SJSA1 (cell line): ENCODE measurements around the gene ZNF514. TPM values are rescaled to one million over a fixed set of nuclear protein-coding genes. Genes with fewer than 3 reads are reported as not detected.
"Not testable (repeated sequence)": the region's sequence is repeated elsewhere in the genome, so short reads cannot be mapped to it uniquely, and the experiment has no call there.

Source experiments
- DNase-seq, 2 experiments: peaks; one replicate each; pipeline ENCODE4 v3.0.0-alpha.2; 2015 to 2020; ENCODE audit warnings: low spot score in 2 of 2, low read depth in 1 of 2
- H3K27ac ChIP-seq: fragments of 250-450 bp; sonication (Bioruptor Pico); 2 replicates; pipeline ENCODE4 v1.5.1; 2020; ENCODE audit warnings: mild to moderate bottlenecking, moderate library complexity
- H3K27me3 ChIP-seq: fragments of 250-450 bp; sonication (Bioruptor Pico); replicated peaks from 2 replicates; pipeline ENCODE4 v1.5.1; 2020; ENCODE audit warnings: mild to moderate bottlenecking, moderate library complexity
- H3K36me3 ChIP-seq: fragments of 250-450 bp; sonication (Bioruptor Pico); 2 replicates; pipeline ENCODE4 v1.5.1; 2020; ENCODE audit warnings: mild to moderate bottlenecking
- H3K4me1 ChIP-seq: fragments of 250-450 bp; sonication (Bioruptor Pico); replicated peaks from 2 replicates; pipeline ENCODE4 v1.6.1; 2021; ENCODE audit warnings: mild to moderate bottlenecking
- H3K4me3 ChIP-seq: fragments of 250-450 bp; sonication (Bioruptor Pico); 2 replicates; pipeline ENCODE4 v1.5.1; 2020; ENCODE audit warnings: mild to moderate bottlenecking
- H3K9me3 ChIP-seq: fragments of 250-450 bp; sonication (Bioruptor Pico); replicated peaks from 2 replicates; pipeline ENCODE4 v1.5.1; 2020; ENCODE audit warnings: mild to moderate bottlenecking
- total RNA-seq: library from RNA; depleted of rRNA; stranded (reverse); fragments of >200 nt; shearing (Covaris generic); gene quantifications from 2 replicates; pipeline ENCODE4 v1.2.3, GENCODE V29; 2014; rRNA removed

ZNF514 gene
- total RNA-seq: 8.2 and 8.9 TPM in 2 replicates

DNA sequence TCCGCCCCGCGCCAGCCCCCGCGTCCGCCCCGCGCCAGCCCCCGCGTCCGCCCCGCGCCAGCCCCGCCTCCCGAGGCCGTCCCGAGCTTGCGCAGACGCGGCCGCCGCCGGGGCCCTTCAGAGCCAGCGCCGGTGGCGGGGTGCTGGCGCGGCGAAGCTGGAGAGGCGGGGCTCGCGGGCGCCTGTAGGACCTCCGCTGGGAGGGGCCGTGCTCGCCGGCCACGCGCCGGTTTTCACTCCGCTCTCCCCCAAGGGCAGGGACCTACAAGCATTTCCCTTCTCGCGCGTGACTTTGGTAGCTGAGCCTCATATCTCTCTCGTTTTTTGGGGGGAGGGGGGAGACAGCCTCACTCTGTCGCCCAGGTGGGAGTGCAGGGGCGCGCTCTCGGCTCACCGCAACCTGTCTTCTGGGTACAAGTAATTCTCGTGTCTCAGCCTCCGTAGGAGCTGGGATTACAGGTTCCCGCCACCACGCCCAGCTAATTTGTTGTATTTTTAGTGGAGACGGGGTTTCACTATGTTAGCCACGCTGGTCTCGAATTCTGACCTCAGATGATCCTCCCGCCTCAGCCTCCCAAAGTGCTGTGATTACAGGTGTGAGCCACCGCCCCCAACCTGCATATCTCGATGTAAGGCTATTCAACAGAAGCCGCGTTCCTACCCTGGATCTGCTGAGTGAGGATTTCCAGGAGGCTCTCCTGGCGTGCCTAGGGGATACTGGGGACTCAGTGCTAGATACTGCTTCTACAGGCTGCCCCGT is at the start of gene ZNF514:
Gene ZNF514 (minus strand): TSS at position 159 of the 760 bp plus-strand sequence. CDS start 6,595 bp downstream, outside the sequence.
- no peaks in the 10 kb centered on the region for H3K27me3 ChIP-seq
- H3K27ac ChIP-seq: peak within 1 kb of the TSS; percentile 28; the same call in 1 of the 2 replicates
- peaks cover 31% of the 10 kb centered on the region for H3K36me3 ChIP-seq
- 0 out of 2 replicates have a peak, but pooled peaks cover 2% of the 10 kb centered on the region for H3K9me3 ChIP-seq
- H3K4me3 ChIP-seq: peak within 1 kb of the TSS; percentile 67
- DNase-seq: peak; percentile 43 to 75
- peaks cover 13% of the 10 kb centered on the region for H3K4me1 ChIP-seq

GRCh38 chr2:95208106-95208505 is 48.5 kb upstream of the ZNF514 start:
- Histone ChIP-seq H3K36me3 (no peaks in the 10 kb centered on the region), H3K27ac (no peak overlapping the region), H3K27me3 (no peaks in the 10 kb centered on the region), H3K4me3 (no peak overlapping the region), H3K9me3 (peaks cover 15% of the 10 kb centered on the region), H3K4me1 (peaks cover 5% of the 10 kb centered on the region; the same call in 1 of the 2 replicates)
- no peak for DNase-seq

DNA sequence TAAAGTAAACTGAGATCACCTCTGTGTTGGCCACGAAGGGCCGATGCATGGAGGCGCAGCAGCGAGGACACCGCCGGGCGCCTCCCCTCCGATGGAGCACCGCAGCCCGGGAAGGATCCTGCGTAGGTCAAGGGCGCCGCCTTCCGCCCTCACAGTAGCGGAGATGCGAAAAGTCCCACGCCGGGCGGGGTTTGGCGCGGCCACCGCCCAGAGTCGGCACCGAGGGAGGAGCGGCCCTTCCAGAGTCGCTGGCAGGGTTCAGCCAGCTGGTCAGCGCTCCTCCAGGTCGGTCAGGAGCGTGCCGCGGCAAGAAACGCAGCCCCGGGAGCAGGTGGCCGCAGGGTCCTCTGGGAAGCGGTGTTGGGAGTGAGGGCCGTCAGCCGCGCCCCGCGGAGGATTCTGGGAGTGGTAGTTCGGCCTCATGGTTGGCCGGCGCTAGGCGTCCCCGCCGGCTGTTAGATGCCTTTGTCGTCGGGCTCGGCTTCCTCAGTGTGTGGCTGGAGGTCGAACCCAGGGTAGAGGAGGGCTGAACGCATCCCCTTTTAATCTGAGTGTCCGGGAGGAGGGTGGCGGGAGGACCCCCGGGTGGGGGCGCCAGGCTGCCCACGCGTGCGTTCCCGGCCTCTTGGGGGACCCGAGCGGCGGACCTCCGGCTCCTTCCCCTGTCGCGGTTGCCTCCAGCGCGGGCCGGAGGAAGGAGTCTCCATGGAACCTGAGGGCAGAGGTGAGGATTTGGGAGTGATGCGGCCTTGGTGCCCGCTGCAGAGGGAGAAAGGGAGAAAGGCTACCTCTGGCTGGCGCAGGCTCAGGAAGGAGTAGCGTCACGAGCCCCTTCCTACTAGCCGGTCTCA is 47.7 kb upstream of the ZNF514 start, which contains the start of gene ZNF892:
Gene ZNF892 (plus strand): TSS at position 411 of the 851 bp plus-strand sequence. CDS start 295 bp downstream, at position 706.
- Histone ChIP-seq H3K4me3 (peak within 1 kb of the TSS; percentile 47), H3K36me3 (no peaks in the 10 kb centered on the region), H3K27me3 (no peaks in the 10 kb centered on the region), H3K4me1 (peaks cover 5% of the 10 kb centered on the region; the same call in 1 of the 2 replicates), H3K9me3 (peaks cover 9% of the 10 kb centered on the region; the same call in 1 of the 2 replicates), H3K27ac (no peak within 1 kb of the TSS)
- DNase-seq: peak; percentile 75 to 83

DNA sequence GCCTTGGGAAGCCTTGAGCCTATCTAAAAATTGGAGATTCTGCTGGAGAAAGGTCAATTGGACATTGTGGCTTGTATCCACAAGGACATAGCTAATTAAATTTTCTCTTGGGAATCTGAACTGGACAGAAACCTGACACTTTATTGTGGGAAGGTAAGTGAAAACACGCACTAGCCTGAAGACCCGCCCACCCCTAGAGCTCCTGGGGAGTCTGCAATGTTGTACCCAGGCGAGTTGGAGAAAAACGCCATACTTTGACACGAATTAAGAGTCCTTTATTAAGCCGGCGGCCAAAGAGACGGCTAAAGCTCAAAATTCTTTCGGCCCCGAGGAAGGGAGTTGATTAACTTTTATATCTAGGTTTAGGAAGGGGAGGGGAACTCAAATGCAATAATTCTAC is 46.4 kb upstream of the ZNF514 start:
- no peak for DNase-seq
- H3K4me1 ChIP-seq: peaks cover 5% of the 10 kb centered on the region; the same call in 1 of the 2 replicates
- H3K4me3 ChIP-seq: no peak overlapping the region
- no peaks in the 10 kb centered on the region for H3K36me3 ChIP-seq
- H3K27me3 ChIP-seq: no peaks in the 10 kb centered on the region
- H3K27ac ChIP-seq: no peak overlapping the region
- 0 out of 2 replicates have a peak, but pooled peaks cover 2% of the 10 kb centered on the region for H3K9me3 ChIP-seq

DNA sequence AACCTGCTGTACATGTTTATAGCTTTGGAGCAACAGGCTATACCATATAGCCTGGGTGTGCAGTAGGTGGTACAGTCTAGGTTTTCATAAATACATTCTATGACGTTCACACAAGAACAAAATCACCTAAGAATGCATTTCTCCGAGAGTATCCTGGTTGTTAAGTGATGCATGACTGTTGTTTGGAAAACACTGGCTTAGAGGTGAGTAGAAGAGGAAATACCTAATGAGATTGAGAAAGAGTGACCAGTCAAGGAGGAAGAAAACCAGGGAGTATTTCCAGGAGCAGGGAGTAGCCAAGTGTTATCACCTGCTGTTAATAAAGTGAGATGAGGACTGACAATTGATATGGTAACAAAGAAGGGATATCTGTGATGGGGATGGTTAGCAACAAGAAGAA is 44.7 kb upstream of the ZNF514 start:
- no peaks in the 10 kb centered on the region for H3K27me3 ChIP-seq
- no peak overlapping the region for H3K4me3 ChIP-seq
- no peaks in the 10 kb centered on the region for H3K36me3 ChIP-seq
- no peak overlapping the region for H3K27ac ChIP-seq
- DNase-seq: no peak
- H3K9me3 ChIP-seq: 0 out of 2 replicates have a peak, but pooled peaks cover 2% of the 10 kb centered on the region
- peaks cover 5% of the 10 kb centered on the region; the same call in 1 of the 2 replicates for H3K4me1 ChIP-seq

DNA sequence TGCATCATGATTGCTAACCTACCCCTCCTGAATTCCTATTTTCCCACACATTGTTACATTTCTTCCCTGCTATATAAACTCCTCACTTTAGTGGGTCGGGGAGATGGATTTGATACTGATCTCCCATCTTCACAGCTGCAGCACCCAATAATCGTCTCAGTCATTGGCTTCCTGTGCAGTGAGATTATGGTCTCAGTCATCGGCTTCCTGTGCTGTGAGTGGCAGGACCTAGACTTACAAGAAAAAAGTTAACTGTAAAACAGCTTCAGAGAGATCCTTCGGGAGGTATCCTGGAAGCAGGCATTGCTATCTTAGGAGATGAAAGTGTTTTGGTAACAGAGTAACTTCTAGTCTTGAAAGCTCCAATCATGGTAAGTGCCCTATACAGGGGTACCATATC is 44.3 kb upstream of the ZNF514 start:
- H3K27ac ChIP-seq: no peak overlapping the region
- no peaks in the 10 kb centered on the region for H3K36me3 ChIP-seq
- H3K9me3 ChIP-seq: 0 out of 2 replicates have a peak, but pooled peaks cover 2% of the 10 kb centered on the region
- H3K4me3 ChIP-seq: no peak overlapping the region
- peaks cover 5% of the 10 kb centered on the region; the same call in 1 of the 2 replicates for H3K4me1 ChIP-seq
- no peaks in the 10 kb centered on the region for H3K27me3 ChIP-seq
- DNase-seq: no peak

- H3K4me1 ChIP-seq, H3K36me3 ChIP-seq, H3K4me3 ChIP-seq, H3K27ac ChIP-seq, H3K9me3 ChIP-seq, H3K27me3 ChIP-seq: not testable (repeated sequence)
- peak in 1 of 2 experiments; percentile 52 for DNase-seq
Observed at GRCh38 chr2:95192956-95193355, 33.3 kb upstream of the ZNF514 start.

DNA sequence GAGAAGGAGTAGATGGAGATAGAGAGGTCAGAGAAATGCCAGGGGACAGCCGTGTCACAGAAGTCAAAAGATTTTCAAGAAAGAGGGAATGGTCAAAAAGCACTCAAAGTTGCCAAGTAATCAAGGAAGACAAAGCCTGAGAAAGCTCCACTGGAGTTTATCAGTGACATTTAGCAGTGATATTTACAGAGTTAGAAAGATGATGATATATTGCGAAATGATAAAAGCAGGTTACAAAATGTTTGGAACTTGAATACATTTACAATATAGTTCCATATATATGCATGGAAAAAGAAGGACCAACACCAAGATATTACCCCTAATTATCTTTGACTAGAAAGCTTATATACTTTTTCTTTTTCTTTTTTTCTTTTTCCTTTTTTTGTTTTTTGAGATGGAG is 26.3 kb upstream of the ZNF514 start:
- Histone ChIP-seq H3K36me3 (peaks cover 21% of the 10 kb centered on the region), H3K9me3 (no peaks in the 10 kb centered on the region; the same call in 1 of the 2 replicates), H3K4me1 (no peaks in the 10 kb centered on the region), H3K4me3 (no peak overlapping the region), H3K27me3 (no peaks in the 10 kb centered on the region; the same call in 1 of the 2 replicates), H3K27ac (no peak overlapping the region)
- DNase-seq: no peak

- no peak overlapping the region for H3K27ac ChIP-seq
- H3K4me3 ChIP-seq: no peak overlapping the region
- H3K4me1 ChIP-seq: no peaks in the 10 kb centered on the region
- no peaks in the 10 kb centered on the region for H3K27me3 ChIP-seq
- DNase-seq: no peak
- H3K9me3 ChIP-seq: peaks cover 3% of the 10 kb centered on the region; the same call in 1 of the 2 replicates
- H3K36me3 ChIP-seq: peaks cover 27% of the 10 kb centered on the region
Observed at GRCh38 chr2:95185197-95185596, 25.5 kb upstream of the ZNF514 start.

DNA sequence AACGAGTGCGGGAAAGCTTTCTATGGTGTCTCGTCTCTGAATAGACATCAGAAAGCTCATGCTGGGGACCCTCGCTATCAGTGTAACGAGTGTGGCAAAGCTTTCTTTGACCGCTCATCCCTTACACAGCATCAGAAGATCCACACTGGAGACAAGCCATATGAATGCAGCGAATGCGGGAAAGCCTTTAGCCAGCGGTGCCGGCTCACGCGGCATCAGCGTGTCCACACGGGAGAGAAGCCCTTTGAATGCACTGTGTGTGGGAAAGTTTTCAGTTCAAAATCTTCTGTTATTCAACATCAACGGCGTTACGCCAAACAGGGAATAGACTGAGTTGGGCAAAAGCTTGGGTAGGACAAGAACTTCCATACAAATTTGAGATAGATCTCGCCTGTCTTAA is 22.1 kb upstream of the ZNF514 start:
- peaks cover 31% of the 10 kb centered on the region for H3K36me3 ChIP-seq
- no peaks in the 10 kb centered on the region for H3K27me3 ChIP-seq
- no peak for DNase-seq
- no peaks in the 10 kb centered on the region for H3K4me1 ChIP-seq
- peaks cover 3% of the 10 kb centered on the region; the same call in 1 of the 2 replicates for H3K9me3 ChIP-seq
- H3K27ac ChIP-seq: no peak overlapping the region
- H3K4me3 ChIP-seq: no peak overlapping the region

DNA sequence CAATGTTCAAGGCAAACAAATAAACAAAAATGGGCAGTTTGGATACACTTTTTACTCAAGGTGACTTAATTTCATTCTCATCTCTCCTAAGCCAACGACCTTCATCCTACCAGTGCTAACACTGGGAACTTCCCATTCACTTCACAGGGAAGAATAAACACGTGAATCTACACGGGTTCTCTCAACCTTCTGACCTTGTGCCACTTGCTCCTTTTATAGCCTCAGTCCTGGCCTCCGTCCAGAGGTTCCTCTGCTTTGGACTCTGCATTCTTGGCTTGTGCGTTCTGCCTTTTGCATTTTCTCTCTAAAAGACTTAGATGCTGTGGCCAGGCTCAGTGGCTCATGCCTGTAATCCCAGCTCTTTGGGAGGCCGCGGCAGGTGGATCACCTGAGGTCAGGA is 19.8 kb upstream of the ZNF514 start:
- Histone ChIP-seq H3K36me3 (peaks cover 31% of the 10 kb centered on the region), H3K4me1 (no peaks in the 10 kb centered on the region), H3K27ac (no peak overlapping the region), H3K27me3 (no peaks in the 10 kb centered on the region), H3K9me3 (peaks cover 3% of the 10 kb centered on the region; the same call in 1 of the 2 replicates), H3K4me3 (no peak overlapping the region)
- DNase-seq: no peak

- Histone ChIP-seq H3K9me3 (no peaks in the 10 kb centered on the region), H3K27me3 (no peaks in the 10 kb centered on the region), H3K4me3 (no peak overlapping the region), H3K36me3 (0 out of 2 replicates have a peak, but pooled peaks cover 4% of the 10 kb centered on the region), H3K27ac (no peak overlapping the region), H3K4me1 (no peaks in the 10 kb centered on the region)
- no peak for DNase-seq
Observed at GRCh38 chr2:95174031-95174542, 14.4 kb upstream of the ZNF514 start.

DNA sequence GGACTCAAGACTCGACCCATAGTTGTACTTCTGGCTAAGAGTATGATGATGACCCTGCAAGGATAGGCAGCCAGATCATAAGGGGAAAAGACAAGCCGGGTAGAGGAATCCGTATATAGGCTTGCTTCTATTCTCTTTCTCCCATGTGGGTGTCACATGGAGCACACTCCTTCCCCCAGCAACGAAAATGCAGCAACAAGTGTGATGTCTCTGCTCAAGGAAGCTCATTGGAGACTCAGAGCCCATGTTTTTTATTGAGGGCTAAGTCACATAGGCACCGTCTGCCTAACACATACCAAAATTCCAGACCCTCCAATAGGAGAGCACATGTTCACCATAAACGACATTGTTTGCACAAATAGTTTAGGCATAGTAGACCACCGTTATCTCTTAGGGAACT is 12.3 kb upstream of the ZNF514 start:
- no peak for DNase-seq
- Histone ChIP-seq H3K27me3 (no peaks in the 10 kb centered on the region), H3K9me3 (no peaks in the 10 kb centered on the region), H3K4me3 (no peak overlapping the region), H3K27ac (no peak overlapping the region), H3K4me1 (no peaks in the 10 kb centered on the region; the same call in 1 of the 2 replicates), H3K36me3 (no peaks in the 10 kb centered on the region)
